Thyroid gland (tissue), 4 donors: ENCODE measurements around the gene SEC14L2. TPM values are rescaled to one million over a fixed set of nuclear protein-coding genes. Genes with fewer than 3 reads are reported as not detected.

ENCODE experiments used
- DNase-seq, 2 donors: peaks; one replicate each; pipeline ENCODE4 v3.0.0-alpha.2; 2019
- H3K27ac ChIP-seq, 3 donors: fragments of 200-600 bp; sonication (generic); 1 replicate in 2 of 3; 2 replicates in 1 of 3; pipeline ENCODE4 v1.5.1; 2016 to 2019; ENCODE audit warnings: mild to moderate bottlenecking in 1 of 3, moderate library complexity in 1 of 3
- H3K27me3 ChIP-seq: fragments of 200-600 bp; sonication (generic); one replicate; pipeline ENCODE4 v1.5.1; 2019
- H3K36me3 ChIP-seq, 2 donors: fragments of 200-600 bp; sonication (generic); one replicate each; pipeline ENCODE4 v1.5.1; 2016 to 2019
- H3K4me1 ChIP-seq, 2 donors: fragments of 200-600 bp; sonication (generic); one replicate each; pipeline ENCODE4 v1.5.1; 2017 to 2019
- H3K4me3 ChIP-seq, 3 donors: fragments of 200-600 bp; sonication (generic); replicated peaks in 1 of 3; 1 replicate in 2 of 3; 2 replicates in 1 of 3; pipeline ENCODE4 v1.5.1; 2016; ENCODE audit warnings: mild to moderate bottlenecking in 1 of 3
- H3K9me3 ChIP-seq: fragments of 200-600 bp; sonication (generic); one replicate; pipeline ENCODE4 v1.5.1; 2017
- CTCF ChIP-seq, 6 experiments: fragments of 200-600 bp in 3 of 6; fragments of 450-650 bp in 3 of 6; sonication (generic) in 3 of 6; IDR thresholded peaks; one replicate each; pipeline ENCODE4 v1.5.1; 2016 to 2019; ENCODE audit warnings: antibody characterized with exemption in 6 of 6, mild to moderate bottlenecking in 2 of 6, inconsistent platforms in 1 of 6, moderate library complexity in 1 of 6
- POLR2A ChIP-seq, 2 donors: fragments of 450-650 bp; IDR thresholded peaks; one replicate each; pipeline ENCODE4 v1.6.1; 2017; ENCODE audit warnings: antibody characterized with exemption in 2 of 2, mild to moderate bottlenecking in 2 of 2, moderate library complexity in 1 of 2
- whole genome bisulfite sequencing, 2 donors: methylation state at CpG; one replicate each; pipeline ENCODE4 v1.1.5; 2017; 5-methylcytosine and 5-hydroxymethylcytosine counted together
- intact Hi-C: fragments of 100-400 bp; cut with DNase I; formaldehyde crosslinking; loops from one replicate; pipeline ENCODE4 v1.15.1; 2023
- total RNA-seq, 4 donors: library from RNA; depleted of rRNA; stranded (reverse); fragments of >200 nt; gene quantifications; one replicate each; pipeline ENCODE4 v1.2.3, GENCODE V29; 2016

SEC14L2 gene
- total RNA-seq, 4 donors from 2014 or later = 26.6 to 59.1 (median 30.4) TPM

DNA sequence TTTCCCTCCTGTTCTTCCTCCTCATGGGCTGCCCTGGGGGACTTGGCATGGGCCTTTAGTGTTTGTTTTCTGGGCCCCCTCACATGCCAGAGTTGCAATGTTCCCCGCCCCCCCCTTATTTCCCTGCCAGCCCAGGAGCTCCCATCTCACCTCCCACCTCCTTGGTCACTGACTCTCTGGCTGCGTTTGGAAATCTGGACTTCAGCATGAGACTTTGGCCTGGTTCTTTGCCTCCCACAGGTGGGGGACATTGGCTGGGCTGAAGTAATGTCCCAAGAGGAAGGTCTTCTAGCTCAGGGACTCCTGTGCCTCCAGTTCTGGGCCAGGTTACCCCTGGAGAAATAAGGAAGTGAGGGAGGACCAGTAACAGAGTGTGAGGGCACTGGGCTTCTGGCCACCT is 35.7 kb downstream of the SEC14L2 start:
- Histone ChIP-seq H3K27me3 (no peaks in the 10 kb centered on the region), H3K9me3 (no peaks in the 10 kb centered on the region), H3K36me3 (no peaks in the 10 kb centered on the region), H3K4me1 (no peaks in the 10 kb centered on the region), H3K4me3 (no peak overlapping the region), H3K27ac (no peak overlapping the region)
- WGBS, 2 donors = 70 to 75% methylated on average over 2 of the region's 2 CpGs
- no peak for DNase-seq
- TF ChIP-seq CTCF (IDR thresholded peaks at IDR 0.05) (no peak), POLR2A (IDR thresholded peaks at IDR 0.05) (no peak)
- intact Hi-C loops = no loop called here

- DNase-seq = no peak
- no peaks in the 10 kb centered on the region for H3K4me1 ChIP-seq
- 91 to 100% methylated on average over 3 of the region's 3 CpGs for WGBS, 2 donors
- H3K4me3 ChIP-seq = no peak overlapping the region
- TF ChIP-seq CTCF (IDR thresholded peaks at IDR 0.05) (no peak), POLR2A (IDR thresholded peaks at IDR 0.05) (no peak)
- H3K36me3 ChIP-seq = no peaks in the 10 kb centered on the region
- intact Hi-C loops = no loop called here
- H3K27me3 ChIP-seq = no peaks in the 10 kb centered on the region
- no peaks in the 10 kb centered on the region for H3K9me3 ChIP-seq
- H3K27ac ChIP-seq = no peak overlapping the region
These were observed 36.4 kb downstream of the SEC14L2 start for GRCh38 chr22:30433227-30433626.

DNA sequence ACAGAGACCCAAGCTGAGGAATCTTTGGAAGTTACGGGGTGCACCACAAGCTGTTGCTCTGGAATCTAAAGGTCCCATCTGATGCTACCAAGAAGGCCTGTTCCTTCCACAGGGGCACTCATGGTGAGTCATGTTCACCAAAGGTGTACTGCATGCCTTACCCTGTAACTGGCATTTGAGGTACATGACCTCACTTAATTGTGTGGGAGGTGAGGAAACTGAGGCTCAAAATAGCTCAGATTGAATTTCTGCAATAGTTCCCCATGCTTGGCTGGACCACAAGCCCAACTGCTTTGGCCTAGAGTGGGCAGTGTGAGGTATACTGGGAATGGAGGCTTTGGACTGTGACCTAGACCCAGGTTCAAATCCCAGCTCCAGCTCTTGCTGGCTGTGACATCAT is 37.0 kb downstream of the SEC14L2 start:
- WGBS, 2 donors = 90 to 100% methylated on average over 1 of the region's 1 CpG
- intact Hi-C loops = no loop called here
- H3K27ac ChIP-seq = no peak overlapping the region

DNA sequence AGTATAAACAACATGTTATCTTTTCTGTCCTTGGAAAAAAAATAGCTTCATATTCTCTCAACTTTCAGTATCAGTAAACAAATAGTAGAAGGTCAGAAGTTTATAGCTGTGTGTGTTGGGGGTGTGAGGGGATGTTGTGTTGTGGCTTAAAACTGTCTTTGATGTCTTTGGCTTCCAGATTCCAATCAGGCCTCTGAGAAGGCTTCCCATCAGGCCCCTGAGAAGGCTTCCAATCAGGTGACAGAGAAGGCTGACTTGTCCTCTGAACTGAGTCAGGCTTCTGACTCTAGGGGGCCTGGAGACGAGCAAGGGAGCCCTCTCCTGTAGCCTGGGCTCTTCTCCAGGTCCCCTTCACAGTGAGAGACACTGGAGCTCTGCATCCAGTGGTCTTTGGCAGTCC is 38.0 kb downstream of the SEC14L2 start:
- DNase-seq = no peak
- H3K4me1 ChIP-seq = no peaks in the 10 kb centered on the region
- no peaks in the 10 kb centered on the region for H3K27me3 ChIP-seq
- peak overlapping the region in 2 of 3 donors; percentile 12 to 17 for H3K27ac ChIP-seq
- 33 to 56% methylated on average over 1 of the region's 1 CpG for WGBS, 2 donors
- H3K9me3 ChIP-seq = no peaks in the 10 kb centered on the region
- H3K4me3 ChIP-seq = no peak overlapping the region
- no peak for TF ChIP-seq CTCF (IDR thresholded peaks at IDR 0.05)
- no peak for TF ChIP-seq POLR2A (IDR thresholded peaks at IDR 0.05)
- H3K36me3 ChIP-seq = no peaks in the 10 kb centered on the region
- intact Hi-C loops = no loop called here

More for the DNA sequence above, 37.0 kb downstream of the SEC14L2 start:
- no peaks in the 10 kb centered on the region for H3K9me3 ChIP-seq
- H3K4me1 ChIP-seq = no peaks in the 10 kb centered on the region
- H3K27me3 ChIP-seq = no peaks in the 10 kb centered on the region
- TF ChIP-seq POLR2A (IDR thresholded peaks at IDR 0.05) = no peak
- TF ChIP-seq CTCF (IDR thresholded peaks at IDR 0.05) = no peak
- no peak for DNase-seq
- H3K36me3 ChIP-seq = no peaks in the 10 kb centered on the region
- no peak overlapping the region for H3K4me3 ChIP-seq

DNA sequence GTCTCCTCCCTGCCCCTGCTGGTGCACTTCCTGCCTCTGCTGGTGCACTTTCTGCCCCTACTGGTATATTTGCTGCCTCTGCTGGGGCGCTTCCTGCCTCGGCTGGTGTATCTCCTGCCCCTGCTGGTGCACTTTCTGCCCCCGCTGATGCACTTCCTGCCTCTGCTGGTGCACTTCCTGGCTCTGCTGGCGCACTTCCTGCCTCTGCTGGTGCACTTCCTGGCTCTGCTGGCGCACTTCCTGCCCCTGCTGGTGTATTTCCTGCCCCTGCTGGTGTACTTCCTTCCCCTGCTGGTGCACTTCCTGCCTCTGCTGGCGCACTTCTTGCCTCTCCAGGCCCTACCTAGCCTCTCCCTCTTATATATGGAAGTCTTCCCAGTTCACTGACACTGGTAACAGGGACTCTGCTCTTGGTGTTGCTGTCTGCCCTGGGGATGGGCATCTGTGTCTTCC is 38.9 kb downstream of the SEC14L2 start:
- DNase-seq = peak; percentile 18 to 42
- peak overlapping the region in 2 of 3 donors; percentile 12 to 17 for H3K27ac ChIP-seq
- no peaks in the 10 kb centered on the region for H3K36me3 ChIP-seq
- H3K9me3 ChIP-seq = no peaks in the 10 kb centered on the region
- intact Hi-C loops = no loop called here
- H3K4me1 ChIP-seq = no peaks in the 10 kb centered on the region
- TF ChIP-seq POLR2A (IDR thresholded peaks at IDR 0.05) (no peak), CTCF (IDR thresholded peaks at IDR 0.05) (no peak)
- no peaks in the 10 kb centered on the region for H3K27me3 ChIP-seq
- 70 to 79% methylated on average over 3 to 6 of the region's 6 CpGs for WGBS, 2 donors
- no peak overlapping the region for H3K4me3 ChIP-seq
